HG03457 (cell line): Measurements from ENCODE around the gene PRSS27.

Experiments used
- ATAC-seq: cut with Tn5 transposase; IDR thresholded peaks from one replicate; pipeline ENCODE4 v1.9.1; 2021; ENCODE audit warnings: moderate number of reproducible peaks; ENCODE audit not compliant: unreplicated experiment

PRSS27 gene

DNA sequence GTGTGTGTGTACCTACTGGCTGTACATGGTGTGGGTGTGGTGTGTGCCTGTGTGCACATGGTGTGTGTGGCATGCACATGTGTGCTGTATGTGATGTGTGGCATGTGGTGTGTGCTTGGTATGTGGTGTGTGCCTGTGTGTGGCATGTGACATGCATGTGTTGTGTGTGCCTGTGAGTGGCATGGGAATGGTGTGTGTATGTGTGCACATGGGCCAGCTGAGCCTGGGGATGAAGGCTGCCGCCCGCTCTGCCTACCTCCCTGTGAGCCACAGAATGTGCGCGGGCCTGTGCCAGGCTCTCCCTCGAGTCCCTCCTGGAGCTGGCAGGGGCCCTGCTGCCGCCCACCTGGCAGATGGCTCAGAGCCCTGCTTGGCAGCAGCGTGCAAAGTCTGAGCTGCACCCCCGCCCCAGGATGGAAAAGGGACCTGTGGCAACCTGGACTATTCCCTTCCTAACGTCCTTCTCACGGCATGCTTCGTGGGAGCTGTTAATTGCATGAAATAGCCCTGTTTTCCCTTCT, 9.3 kb downstream of the PRSS27 start:
- ATAC-seq: no peak

DNA sequence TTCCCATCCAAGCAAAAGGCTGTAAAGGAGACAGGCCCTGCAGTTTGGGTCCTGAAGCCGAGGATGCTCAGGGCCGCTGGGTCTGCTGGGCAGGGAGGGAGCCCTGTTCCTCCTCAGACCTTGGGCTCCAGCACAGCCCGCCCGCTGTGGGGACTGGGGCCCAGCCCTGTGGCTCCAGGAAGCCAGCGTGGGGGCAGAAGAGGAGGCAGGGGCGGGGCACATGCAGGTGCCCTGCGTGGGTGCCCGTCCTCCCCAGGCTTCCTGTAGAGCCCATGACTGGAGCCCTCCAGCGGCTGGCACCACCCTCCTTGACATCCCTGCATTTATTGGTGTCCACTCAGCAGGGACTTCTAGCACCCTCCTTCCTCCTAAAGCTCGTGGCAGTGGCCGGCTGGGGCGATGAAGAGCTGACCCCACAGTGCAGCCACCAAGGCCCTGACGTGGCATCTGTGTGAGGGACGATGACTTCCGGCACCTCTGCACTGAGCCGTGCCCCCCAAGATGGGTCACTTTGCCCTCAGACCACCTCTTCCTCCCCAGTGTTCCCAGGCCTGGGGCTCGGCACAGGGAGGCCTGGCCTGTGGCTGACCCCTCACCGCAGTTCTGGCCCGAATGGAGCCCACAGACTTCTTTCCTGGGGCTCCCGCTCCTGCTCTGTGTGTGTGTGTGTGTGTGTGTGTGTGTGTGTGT, 9.9 kb downstream of the PRSS27 start:
- no peak for ATAC-seq

DNA sequence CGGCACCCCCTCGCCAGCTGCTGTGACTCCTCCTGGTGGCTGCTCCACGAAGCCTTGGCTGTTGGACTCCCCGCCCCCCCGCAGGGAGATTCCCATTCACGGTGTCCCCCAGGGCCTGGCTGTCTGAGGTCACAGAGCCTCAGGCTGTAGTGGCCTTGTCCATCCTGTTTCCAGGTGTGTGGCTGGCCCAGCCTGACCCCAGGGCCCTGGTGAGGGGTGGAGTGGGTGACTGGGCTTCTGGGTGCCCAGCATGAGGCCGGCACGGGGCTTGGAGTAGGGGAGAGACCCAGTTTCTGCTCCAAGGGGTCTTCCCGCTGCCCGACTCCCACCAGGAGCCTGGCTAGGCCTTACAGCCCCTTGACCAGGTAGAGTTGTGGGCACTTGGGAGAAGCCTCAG, 10.4 kb downstream of the PRSS27 start:
- ATAC-seq: no peak

DNA sequence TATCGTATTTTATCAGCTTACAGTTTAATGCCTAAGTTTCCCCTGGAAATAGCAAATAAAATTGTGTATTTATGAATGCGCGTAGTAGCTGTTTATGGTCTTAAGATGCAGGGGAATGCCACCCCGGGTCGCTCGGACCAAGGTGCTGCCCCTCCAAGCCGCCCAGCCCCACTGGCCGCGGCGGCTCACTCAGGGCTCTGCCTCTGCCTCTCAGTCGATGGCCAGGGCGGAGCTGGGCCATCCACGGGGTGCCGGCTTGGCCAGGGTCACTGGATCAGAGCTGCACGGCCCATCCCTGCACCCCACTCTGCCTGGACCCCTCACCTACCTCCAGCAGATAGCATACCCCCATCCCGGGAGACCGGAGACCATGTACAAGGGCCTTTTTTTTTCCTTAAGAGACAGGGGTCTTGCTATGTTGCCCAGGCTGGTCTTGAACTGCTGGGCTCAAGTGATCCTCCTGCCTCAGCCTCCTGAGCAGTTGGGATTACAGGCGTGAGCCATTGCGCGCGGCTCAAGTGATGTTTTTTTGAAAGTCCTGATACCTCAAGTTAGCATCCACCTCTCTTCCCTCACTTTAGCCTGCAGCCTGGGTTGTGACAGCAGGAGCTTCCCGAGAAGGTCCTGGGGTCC, 11.0 kb downstream of the PRSS27 start:
- ATAC-seq: no peak

DNA sequence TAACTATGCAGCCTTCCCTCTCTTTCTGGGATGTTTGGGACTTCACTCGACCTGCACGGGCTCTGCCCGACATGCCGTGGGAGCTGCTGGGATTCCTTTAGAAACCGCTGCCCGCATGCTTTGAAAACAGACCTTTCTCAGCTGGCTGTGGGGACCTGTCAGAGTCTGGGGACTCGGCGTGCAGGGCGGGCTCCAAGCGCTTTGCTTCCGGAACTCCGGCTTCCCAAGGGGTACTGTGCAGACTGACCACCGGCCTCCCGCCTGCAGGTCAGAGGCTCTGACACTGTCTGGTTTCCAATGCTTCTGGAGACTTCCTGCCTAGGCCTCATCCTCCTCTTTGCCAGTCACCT, 11.8 kb downstream of the PRSS27 start:
- ATAC-seq: no peak

DNA sequence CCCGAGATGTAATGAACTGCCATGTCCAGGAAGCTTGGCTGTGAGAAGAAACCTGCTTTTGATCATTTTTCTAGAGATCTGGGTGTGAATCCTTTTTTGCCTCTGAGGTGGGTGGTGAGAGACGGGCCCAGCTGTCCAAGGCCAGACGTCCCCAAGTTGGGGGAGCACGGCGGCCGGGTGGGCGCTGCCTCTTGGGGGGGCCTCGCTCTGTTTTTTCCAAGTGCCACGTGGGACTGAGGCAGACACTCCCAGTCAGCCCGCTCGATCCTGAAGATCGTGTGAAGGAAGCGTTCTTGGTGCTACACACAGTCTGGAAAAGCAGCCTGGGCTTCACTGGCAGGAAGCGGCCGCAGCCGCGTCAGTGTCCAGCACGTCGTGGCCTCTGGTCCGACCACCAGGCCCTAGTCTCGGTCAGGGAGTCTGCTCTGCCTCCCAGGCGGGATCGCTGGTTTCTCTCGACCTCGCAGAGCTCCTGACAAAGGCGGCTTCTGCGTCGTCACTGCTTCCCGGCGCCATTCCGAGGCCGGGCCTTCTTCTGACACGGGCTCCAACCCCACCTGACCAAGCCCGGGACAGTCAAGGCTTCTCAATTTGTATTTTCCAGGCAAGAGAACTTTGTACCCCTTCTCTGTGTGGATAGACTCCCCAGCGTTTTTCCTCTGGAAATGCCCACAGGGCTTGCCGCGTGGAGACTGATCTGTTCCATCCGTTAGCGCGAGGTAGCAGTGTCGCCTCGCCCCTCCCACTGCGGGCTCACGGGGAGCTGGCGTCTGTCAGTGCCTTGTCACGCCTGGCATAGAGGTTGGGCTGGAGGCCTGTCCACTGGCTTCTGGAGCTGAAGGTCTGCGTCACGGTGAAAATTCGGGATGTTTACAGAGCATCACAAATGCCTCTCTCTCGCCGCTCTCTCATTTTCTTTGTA, 12.4 kb downstream of the PRSS27 start:
- no peak for ATAC-seq

DNA sequence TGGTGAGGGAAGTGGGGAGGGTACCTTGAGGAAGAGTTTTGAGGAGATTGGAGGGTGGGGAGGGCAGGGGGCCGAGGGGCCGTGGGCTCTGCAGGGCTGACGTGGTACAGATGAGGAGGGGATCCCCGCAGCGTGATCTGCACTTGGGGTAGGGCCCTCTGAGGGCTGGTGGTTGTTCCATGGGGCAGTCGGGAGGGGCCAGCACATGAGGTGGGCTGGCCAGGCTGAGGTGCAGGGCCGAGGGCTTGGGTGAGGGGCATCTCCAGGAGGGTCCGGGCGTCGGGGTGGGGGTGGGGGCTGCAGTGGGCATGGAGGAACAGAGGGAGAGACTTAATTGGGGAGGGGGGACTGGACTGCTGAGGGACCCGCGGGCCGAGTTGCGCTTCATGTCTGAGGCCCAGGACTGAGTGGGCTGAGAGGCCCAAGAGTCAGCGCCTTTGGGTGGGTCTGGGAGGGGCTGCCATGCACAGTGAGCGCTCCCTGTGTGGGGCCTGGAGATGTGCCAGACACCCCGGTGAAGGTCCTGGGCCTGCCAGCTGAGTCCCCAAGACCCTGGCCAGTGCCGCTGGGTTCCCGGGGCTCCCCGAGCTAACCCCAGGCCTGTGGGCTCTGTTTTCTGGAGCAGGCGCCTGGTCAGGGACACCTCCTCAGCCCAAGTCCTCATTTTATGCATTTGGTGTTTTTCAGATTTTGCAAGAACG, 13.3 kb downstream of the PRSS27 start:
- no peak for ATAC-seq

DNA sequence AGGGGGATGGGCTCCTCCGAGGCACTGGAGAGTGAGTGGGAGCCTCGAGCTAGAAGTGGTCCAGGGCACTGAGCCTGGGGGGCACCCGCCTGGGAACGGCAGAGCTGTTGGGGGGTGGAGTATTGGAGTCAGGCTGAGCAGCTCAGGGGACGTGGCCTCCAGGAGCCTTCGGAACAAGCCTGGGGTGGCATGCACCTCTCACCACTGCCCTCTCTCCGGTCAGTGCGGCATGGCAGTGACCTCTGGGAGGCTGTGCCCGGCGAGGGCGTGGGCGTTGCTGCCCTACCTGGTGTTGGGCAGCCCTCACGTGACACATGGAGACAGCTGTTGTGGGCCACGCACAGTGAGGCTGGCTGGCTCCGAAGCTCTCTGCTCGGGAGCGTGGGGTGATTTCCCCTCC, 13.9 kb downstream of the PRSS27 start:
- ATAC-seq: no peak

DNA sequence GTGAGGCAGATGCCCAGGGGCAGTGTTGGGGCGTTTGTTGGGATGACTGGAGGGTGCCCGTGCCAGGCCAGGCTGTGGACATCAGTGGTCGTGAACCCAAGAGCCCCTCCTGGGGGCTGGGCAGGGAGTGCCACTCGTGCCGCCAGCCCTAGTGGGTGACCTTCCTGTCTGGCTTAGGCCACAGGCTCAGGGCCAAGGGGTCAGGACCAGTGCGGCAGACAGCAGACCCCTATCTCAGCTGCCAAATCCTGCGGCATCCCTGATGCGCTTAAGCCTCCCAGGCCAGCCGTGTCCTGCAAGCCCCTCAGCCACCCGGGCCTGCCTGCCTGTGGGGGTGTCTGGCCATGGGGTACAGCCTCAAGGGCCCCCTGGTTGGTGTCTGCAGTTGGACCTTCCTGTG, 14.7 kb downstream of the PRSS27 start:
- no peak for ATAC-seq

DNA sequence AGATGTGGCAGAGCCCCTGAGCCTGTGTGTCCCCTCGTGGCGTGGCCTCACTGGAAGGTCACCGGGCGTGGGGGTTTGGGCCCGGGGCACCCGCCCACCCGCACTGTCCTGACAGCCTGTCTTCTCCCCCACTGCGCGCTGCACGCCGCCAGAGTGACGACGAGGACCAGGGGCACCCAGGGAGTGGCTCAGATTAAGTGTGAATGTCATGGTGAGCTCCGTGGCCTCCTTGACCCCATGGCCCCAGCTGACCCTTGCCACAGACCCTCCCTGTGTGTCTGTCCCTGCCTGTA, 15.1 kb downstream of the PRSS27 start:
- ATAC-seq: no peak

DNA sequence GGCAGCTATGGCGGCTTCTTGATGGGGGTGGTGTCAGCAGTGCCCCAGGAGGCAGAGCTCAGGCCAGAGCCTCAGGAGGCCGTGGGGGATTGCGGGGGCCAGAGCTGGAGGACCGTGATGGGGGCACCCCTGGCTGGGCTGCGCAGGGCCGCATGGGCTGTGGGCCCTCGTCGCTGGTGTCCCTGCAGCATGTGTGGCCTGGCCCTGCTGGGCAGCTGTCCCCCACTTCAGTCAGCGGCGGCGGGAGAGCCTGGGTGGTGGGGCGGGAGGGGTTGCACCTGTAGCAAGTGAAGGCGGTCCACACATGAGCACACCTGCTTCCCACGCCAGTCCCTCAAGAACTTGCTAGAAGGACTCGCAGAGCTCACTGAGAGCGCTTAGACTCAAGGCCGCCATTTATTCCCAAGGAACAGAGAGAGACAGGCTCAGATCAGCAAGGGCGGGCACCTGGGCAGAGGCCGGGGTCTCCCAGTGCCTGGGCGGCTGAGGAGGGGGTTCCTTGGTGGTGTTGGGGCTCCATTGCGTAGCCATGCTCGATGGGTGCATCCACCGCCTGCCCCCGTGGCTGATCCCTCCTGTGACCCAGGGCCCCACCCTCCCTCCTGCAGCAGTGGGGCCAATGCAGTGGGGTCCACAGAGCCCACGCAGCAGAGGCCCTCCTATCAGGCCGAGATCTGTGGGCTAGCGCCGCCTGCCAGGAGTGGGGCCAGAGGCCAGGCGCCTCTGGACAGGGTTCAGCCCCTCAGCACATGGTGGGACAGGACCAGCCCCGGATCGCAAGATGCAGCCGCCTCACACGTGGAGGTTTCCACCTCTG, 15.7 kb downstream of the PRSS27 start:
- no peak for ATAC-seq

DNA sequence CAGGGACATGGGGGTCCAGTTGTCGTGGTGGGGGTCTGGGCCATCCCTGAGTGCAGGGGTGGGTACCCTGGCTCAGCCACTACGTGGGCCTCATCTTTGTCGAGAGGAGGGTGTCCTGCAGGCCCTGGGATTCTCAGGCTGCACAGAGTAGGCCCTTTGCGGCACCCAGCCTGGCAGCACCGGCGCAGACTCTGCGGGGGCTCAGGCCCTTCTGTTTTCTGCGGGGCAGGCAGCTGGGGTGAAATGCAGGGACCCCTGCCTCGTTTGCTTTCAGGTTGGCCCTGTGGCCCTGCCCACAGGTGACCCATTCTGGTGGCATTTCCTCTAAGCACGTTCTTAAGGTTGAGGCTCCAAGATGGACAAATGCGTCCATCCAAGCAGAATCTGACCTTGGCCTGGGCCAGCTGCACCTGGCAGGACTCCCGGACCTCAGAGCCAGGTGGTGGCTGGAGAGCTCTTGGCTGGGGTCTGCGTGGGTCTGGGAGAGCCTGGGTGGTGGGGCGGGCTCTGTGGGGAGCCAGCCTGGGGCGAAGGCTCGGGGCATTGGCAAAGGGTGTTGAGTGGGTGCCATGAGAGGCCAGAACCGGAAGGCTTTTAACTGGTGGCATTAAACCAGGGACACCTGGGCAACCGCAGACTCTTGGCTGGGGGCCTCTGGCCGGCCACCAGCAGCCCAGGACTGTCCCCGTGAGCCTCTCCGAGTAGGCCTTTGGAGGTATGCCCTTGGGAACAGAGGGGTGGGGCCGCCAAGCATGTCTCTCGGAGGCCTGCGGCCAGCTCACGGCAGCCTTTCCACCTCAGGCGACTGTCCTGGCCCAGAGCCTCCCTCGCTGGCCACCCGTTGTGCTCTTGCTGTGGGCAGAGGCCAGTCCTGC, 16.9 kb downstream of the PRSS27 start:
- ATAC-seq: no peak

DNA sequence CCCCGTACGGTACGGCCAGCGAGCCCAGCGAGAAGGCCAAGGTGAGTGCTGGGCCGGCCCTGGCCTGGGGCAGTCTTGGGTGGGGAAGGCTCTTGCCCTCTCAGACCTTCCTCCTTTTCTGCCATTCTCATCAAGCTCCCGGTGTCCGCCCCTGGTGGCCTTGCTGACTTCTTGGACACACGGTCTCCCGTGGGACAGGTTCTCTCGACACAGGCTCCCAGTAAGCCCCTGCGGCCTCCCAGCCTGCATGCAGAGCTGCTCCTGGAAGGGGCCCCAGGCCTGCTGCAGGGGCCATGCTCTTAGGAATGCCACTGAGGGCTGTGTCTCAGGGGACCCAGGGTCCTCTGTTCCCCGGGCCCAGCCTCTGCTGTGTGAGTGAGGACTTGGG, 17.6 kb downstream of the PRSS27 start:
- ATAC-seq: no peak

DNA sequence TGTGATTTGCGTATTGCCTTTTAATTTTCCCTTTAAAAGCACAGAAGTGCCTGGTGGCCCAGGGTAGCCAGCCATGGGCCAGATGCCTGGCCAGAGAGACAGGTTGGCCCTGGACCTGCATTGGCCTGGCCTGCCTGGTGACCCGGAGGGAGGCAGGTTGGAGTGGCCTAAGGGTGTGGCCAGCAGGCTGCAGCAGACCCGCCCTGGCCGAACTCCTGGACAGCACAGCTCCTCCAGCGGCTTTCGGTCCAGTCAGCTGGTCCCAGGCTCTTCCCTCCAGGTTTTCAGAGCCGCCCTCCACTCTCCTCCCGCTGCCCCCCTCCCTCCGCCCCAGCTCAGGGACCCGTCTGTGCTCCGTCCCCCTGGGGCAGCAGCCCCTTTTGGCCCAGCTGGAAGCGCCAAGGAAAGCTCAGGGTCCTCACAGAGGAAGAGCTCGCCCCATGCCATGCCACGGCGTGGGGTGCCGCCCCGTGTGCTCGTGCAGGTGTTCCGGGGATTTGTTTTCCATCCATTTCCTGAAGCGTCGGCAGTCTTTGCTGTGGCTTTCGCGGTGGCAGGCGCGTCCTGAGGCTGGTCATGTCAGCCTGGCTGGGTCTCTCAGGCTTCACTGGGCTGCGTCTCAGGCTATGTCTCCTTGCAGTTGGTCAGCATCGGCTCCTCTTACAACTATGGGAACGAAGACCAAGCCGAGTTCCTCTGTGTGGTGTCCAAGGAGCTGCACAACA, 18.1 kb downstream of the PRSS27 start:
- no peak for ATAC-seq

DNA sequence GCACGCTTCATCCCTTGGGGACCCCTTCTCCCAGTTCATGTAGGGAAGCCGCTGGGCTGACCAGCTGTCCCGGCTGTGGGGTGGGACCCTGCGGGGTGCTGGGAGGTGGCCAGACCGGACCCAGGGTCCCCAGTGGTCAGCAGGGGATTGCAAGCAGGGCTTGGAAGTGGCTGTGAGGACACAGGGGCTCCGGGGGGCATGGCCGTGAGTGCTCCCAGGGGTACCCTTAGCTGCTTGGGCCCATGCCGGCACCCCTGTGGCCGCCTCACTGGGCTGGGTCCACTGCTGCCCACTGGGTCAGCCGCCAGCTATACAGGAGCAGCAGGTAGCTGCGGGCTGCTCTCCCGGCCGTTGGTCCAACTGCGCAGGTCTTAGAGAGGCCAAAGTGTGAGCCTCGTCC, 18.8 kb downstream of the PRSS27 start:
- no peak for ATAC-seq

DNA sequence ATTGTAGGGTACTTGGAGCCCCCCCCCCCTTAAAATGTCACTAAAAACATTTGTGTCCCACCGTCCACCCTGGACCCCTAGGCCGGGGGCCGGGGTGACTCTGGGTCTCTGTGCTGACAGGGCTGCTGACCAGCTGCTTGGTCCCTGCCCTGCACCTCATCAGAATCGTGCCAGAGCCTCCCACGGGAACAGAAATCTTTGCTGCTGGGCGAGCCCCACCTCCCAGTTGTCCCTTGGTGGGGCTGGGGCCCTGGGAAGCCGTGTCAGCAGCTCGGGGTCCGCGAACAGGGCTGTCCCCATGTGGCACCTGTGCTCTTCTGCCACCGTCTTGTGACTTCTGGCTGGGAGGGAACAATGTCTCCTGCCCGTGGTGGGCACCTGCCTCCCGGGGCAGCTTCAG, 19.2 kb downstream of the PRSS27 start:
- ATAC-seq: no peak

DNA sequence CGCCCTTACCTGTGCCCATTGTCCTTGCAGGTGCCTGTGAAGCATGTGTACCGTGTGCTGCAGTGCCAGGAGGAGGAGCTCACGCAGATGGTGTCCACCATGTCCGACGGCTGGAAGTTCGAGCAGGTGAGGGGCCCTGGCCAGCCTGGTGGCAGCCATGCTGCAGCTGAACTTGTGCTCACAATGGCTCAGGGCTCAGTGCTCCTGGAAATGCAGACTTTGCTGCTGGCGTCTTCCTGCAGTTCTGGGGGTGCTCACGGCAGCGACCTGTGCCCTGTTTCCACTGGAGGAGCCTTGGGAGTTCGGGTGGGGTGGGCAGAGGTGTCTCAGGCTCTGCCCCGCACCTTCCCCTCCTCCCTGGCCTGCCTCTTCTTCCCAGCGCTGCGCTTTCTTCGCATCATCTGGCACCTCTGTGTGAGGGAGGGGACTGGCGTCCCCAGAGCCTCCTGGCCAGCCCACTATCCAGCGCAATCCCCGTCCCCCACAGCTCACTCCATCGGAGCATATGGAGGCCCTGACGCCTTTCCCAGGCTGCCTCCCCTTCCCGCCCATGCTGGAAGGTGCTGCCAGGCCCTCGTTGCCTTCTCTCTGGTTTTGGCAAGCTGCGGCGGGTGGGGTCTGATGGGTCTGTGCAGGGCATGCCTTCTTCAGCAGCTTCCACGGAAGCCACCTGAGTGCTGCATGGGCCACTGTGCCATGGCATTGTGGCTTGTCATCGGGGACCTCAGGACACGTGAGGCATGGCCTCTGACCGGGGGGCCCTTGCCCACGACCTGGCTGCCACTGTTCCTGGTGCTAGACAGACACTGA, 20.0 kb downstream of the PRSS27 start:
- no peak for ATAC-seq
